Stimulated activated CD4-positive, alpha-beta T cell treated with anti-CD3 and anti-CD28 coated beads, Interleukin-1b, Interleukin-23, amount 100 ng/mL, for 48 hours (primary cell): Measurements from ENCODE around the gene RNFT1.
"Not testable (repeated sequence)": the region's sequence is repeated elsewhere in the genome, so short reads cannot be mapped to it uniquely, and the experiment has no call there.

Source experiments
- DNase-seq: peaks from one replicate; pipeline ENCODE4 v3.0.0-alpha.2; 2020

Gene RNFT1

DNA sequence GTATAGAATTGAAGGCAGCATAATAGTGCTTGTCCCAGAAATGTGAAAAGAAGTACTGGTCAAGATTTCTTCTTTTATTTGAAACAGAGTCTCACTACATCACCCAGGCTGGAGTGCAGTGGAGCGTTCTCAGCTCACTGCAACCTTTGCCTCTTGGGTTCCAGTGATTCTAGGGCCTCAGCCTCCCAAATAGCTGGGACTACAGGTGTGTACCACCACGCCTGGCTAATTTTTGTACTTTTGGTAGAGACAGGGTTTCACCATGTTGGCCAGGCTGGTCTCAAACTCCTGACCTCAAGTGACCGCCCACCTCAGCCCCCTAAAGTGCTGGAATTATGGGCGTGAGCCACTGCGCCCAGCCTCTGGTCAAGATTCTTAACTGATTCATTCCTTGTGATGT, 43.9 kb downstream of the RNFT1 start:
- not testable (repeated sequence) for DNase-seq

DNA sequence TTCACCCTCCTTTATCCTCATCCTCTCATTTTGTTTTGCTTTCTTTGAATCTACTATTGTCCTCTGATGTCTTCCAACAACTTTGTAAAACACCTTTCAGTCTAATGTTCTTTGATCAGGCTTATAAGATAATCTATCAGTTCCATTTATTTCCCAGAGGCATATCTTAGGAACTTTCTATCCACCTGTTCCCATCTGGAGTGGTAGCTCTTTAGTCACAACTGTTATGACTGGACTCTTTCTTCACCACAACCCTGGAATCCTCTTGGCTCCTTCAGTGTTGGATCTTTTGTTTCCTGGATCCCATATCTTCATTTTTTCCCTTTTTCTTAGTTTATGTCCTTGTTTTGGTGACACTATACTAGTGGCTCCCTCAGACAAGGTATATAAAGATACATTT, 48.1 kb downstream of the RNFT1 start:
- DNase-seq: no peak

DNA sequence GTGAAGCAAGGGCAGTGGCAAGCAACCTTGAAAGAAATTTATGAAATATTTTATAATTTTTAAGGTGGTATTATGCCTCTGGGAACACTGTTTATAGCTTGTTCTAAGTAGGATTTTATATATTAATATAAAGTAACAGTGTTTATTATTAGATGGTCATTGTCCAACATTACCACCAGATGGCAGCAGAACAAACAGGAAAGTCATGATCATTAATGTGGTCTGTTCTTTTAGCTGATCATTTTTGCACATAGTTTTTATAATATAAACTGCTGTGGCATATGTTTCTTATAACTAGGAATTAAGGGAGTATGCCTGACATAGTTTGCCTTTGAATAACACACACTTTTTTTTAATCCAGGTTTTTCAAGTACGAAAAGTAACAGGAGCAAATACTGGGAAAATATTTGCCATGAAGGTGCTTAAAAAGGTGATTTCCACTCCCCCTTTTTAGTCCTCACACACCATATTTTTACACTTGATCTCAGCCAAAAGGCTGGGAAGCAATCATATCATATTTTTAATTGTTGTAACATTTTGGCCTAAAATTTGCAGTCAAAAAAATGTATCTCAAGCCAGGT, 50.2 kb downstream of the RNFT1 start:
- DNase-seq: no peak

DNA sequence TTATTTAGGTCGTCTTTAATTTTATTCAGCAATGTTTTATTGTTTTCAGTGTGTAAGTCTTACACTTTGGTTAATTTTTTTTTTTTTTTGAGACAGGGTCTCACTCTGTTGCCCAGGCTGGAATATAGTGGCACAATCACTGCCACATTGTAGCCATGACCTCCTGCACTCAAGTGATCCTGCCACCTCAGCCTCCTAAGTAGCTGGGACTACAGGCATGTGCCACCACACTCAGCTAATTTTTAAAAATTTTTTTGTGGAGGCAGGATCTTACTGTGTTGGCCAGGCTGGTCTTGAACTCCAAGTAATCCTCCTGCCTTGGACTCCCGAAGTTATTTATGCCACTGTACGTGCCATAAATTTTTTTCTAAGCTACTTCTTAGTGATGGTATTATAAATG, 57.1 kb downstream of the RNFT1 start:
- no peak for DNase-seq

DNA sequence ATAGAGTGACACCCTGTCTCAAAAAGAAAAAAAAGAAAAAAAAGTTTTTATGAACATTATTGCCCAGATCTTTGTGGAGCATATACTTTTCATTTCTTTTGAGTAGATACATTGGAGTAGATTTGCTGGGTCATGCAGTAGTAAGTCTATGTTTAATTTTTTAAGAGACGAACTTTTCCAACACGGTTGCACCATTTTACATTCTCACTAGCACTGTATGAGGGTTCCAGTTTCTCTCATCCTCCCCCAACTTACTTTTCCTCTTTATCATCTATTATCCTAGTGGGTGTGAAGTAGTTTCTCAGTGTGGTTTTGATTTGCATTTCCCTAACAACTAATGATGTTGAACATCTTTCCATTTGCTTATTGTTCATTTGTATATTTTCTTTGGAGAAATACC, 61.1 kb downstream of the RNFT1 start:
- no peak for DNase-seq
